GM12801 (cell line): Measurements from ENCODE around the gene DOCK1.

Experiments
- TF ChIP-seq, protein P1 (sequence below): IDR thresholded peaks from one replicate; pipeline ENCODE4 v1.5.1; 2011; ENCODE audit warnings: control low read depth; ENCODE audit not compliant: insufficient read length; ENCODE audit errors: extremely low read depth

DOCK1 gene

DNA sequence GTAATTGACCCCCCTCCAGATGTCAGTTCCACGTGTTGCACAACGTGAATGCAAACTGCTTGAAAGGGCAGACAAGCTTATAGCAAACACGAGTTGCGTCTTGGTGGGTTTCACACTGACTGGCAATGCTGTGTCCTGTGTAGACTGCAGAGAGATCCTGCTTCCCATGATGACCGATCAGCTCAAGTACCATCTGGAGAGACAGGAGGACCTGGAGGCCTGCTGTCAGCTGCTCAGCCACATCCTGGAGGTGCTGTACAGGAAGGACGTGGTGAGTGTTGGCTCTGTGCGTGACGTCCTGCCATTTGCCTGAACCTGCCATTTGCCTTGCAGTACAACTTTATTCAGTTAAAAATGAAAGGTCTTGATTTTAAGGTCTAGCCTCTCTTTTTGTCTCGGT is 220.1 kb downstream of the DOCK1 start:
- TF ChIP-seq, protein P1, sequence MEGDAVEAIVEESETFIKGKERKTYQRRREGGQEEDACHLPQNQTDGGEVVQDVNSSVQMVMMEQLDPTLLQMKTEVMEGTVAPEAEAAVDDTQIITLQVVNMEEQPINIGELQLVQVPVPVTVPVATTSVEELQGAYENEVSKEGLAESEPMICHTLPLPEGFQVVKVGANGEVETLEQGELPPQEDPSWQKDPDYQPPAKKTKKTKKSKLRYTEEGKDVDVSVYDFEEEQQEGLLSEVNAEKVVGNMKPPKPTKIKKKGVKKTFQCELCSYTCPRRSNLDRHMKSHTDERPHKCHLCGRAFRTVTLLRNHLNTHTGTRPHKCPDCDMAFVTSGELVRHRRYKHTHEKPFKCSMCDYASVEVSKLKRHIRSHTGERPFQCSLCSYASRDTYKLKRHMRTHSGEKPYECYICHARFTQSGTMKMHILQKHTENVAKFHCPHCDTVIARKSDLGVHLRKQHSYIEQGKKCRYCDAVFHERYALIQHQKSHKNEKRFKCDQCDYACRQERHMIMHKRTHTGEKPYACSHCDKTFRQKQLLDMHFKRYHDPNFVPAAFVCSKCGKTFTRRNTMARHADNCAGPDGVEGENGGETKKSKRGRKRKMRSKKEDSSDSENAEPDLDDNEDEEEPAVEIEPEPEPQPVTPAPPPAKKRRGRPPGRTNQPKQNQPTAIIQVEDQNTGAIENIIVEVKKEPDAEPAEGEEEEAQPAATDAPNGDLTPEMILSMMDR, result no peak

DNA sequence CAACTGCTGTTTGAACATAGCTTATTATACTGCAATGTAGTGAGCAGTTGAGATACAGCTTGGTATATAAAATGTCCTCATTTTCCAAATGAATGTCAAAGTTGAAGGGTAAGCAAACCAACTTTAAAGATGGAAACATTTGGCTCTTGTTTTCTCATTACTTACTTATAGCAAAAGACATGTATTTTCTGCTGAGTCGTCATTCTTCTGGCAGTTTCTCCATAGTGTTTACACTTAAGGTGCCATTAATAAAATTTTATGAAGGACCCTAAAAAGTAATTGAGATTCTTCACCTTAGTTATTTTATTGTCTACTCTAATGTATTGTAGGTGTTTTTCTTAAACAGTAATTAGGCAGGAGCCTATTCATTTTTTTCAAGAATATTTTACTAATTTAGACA is 222.6 kb downstream of the DOCK1 start:
- TF ChIP-seq, protein P1, result no peak

DNA sequence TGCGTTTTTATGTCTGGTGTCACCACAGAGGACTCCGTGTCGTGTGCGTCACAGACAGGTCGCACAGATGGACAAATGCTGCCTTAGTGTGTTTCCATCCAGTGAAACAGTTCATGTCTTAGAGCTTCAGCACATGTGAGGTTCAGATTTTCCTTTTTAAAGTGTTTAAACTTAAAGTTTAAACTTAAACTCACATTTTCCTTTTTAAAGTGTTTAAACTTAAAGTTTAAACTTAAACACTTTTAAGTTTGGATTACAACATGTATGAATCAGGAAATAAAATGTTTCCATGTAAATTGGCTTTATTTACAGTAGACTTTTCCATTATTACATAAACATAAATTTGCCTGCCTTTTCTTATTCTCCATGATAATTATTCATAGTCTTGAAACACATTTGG is 223.9 kb downstream of the DOCK1 start:
- TF ChIP-seq, protein P1, result no peak

DNA sequence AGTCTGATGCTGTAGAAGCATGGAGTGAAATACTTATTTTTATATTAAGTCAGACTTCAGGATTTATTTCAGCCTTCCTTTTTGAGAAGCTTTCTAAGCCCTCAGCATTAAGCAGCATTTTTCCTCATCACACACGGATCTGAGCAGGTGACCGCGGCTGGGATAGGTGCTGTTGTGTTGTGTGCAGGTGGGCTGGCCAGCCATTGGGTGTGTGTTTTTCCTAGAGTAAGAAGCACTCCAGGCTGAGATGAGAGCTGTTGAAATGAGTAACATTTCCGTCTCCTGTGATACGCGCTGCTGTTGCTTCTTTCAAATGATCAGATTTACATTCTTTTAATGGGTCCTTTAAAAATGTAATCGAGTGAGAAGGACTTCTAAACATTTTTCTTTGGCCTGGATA is 227.2 kb downstream of the DOCK1 start:
- TF ChIP-seq, protein P1, result no peak

DNA sequence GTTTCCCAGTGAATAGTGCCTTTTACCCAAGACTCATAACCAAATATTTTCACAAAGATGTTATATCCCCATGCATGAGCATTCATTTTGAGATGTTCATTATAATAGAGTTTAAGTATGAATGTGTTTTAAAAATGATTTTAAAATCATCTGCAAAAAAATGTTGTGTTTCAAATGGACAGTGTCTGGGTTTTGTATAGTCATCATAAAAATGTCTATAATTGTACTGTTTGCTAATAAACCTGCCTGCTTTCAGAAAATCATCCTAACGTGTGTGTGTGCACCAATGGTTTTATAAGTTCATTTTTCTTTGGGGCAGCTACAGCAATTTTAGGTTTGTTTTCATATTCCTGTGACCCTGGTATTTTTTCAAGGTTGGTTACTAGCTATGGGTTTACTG is 228.0 kb downstream of the DOCK1 start:
- TF ChIP-seq, protein P1, result no peak

DNA sequence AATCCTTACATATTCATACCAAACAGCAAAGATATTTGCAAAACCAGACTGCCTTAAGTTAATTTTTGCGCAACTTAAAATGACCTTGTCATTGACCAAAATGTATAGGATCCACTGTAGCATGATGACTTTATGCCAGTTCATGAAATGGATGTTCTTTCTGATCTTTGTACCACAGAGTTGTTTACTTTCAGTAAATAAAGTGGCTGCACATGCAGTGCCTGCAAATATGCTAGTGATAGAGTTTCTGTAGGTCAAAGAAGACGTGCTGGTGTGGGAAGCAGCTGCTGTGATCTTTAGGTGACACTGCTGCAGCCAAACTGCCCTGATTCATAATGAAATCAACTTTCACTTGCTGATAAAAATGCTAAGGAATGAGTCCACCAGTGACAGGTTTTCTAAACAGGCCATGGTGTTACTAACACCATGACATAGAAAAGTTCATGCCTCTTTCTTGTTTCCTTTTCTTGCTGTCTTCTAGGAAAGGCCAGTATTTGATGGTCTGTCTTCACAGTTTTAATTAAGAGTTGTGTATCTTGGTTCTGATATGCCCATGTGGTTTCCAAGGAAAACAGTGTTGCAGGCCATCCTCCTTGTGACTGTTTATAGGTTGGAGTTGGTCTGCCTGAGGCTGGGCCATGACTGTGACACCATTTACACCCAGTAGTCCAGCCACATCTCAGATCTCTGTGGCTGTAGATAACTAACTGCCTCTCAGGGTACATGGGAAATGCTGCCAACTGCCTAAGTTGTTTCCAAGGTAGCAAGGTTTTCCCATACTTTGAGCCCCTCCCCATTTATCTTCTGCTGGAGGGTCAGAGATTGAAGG is 228.7 kb downstream of the DOCK1 start:
- TF ChIP-seq, protein P1, result no peak

DNA sequence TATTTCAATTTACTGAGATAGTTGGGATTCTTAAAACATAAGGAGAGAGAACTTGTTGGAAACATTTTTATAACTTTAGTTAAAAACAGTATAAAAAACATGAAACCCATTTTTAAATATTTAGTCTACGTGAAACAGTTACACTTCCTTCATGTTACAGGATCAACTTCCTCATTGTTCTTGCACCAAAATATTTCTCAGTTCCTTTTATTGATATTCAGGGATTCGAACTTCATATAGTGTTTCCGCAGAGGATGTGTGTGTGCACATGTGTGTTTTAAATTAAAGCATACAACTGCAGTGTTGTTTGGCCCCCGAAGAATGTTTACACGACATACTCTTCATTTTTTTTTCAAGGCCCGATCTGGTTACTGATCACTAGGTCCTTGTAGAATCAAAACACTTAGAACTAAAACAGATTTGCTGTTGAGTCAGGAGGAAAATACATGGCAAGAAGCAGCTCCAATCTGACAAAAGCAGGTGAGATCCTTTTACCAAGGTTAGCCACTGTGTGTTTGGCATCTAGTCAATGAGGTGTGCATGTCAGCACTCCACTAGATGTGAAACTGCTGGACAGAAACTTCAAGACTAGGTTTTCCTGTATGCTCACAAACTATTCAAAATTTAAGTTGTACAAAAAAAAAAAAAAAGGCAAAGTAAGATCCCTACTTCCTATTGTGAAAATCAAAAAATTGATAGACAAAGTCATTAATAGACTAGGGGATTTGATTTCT is 230.8 kb downstream of the DOCK1 start:
- TF ChIP-seq, protein P1, result no peak
